Measurements from ENCODE around the gene IFNLR1.

The IFNLR1 gene

DNA sequence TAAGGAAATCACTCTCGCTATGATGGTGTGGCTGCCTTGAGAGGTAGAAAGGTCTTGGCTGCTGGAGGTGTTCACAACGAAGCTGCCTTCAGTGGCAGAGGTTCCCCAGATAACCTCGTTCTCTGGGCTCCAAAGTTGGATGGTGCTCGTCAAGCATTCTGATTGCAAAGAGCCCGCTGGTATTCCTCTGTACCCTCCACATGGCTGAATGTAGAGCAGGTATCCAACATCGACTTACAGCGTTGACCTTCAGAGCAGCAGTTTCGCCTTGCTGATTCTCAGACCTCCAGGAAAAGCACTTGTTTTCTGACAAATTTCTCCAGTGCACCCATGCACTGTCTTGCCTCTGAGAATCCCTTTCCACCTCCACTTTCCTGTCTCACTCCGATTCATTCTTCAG lies 39.9 kb downstream of the IFNLR1 start:
- no peak for DNase-seq

DNA sequence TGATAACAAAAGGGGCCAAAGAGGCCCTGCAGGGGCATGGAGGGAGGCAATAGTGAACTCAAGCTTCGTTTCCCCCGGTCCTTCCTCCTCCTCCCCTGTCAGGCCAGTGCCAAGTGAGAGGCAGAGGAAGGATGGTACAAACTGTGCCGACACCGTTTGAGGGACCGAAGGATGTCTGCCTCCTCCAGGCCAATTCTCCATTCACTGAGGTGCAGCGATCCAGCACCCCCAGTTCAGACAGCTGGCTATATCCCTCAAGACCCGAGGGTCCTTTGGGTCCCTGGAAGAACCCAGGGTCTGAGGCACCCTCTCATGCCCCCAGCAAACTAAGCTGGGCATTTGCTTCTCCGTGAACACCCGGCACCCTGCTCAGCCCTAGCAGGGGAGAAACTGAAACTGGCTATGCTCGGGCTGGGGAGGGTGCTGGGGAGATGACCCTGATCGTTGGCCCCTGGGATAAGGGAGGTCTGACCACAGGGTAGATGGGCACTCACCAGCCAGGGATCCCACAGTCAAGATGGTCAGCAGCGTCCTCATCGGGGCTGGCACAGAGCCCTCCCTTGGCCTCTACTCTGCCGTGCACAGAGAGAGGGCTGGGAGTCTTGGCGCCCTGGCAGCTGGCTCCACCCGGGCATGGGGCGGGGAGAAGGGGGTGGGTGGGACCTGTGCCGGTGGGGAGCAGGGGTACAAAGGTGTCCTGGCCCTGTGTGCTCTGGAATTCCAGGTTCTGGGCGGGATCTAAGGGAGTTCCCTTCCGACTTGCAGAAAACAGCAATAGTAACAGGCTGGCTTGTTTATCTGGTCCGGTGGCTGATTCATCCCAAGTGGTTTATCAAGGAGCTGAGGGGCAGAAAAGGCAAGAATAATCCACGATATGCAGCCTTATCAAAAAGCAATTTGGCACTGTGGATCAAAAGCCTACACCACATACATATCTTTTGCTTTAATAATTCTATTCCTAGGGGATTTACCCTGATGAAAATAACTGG lies 44.2 kb downstream of the IFNLR1 start, which contains the start of gene IL22RA1:
TSS of gene IL22RA1 (minus strand) at position 595 of the 989 bp plus-strand sequence. CDS start at position 537, 58 bp downstream.
- DNase-seq: no peak

DNA sequence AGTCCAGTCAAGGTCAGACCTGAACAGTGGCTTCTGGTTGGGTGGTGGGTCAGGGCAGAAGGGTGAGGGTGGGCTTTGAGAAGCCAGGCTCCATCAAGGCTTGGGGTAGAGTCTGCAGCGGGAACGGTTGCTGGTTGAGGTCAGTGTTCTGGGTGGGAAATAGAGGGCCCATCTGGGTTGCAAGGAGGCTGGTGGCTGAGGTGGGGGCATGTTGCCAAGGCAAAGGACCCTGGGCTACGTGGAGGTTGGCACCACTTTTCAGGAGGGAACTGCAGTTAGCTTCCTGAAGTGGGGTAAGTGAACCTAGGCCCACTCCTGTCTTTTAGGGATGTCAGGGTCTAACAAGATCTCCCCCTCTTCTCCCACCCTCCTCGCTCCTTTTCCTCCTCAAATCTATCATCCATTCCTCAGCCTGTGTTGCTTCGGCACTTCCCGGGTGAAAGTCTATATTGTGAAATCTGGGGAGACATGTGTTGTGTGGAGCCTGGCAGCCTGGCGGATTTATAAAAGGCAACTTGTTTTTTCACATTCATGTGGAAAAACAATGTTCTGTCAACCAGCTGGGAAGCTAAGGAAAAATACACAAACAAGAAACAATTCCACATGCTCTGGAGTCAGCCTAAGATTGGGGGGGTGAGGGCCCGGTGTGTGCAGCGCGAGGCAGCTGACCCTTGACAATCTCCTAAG lies 45.6 kb downstream of the IFNLR1 start:
- no peak for DNase-seq

DNA sequence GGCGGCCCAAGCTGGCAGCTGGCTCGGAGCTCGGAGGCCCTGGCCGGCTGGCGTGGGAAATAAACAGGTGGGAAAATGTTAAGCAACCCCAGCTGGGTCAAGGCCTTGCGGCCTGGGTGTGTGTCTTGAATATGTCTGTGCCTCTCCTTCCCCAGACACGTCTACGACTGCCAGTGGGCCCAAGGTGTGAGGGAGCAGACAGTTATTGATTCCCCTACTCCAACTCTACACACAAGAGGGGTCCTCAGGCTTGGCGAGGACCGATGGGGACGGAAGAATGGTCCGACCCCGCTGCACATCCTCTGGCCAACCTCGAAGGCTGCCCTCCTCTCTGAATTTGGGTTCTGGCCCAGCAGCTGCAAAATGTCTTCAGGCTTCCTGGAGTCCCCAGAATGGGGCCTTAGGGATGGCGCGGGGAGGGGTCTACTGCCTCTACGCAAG lies 46.3 kb downstream of the IFNLR1 start:
- no peak for DNase-seq

DNA sequence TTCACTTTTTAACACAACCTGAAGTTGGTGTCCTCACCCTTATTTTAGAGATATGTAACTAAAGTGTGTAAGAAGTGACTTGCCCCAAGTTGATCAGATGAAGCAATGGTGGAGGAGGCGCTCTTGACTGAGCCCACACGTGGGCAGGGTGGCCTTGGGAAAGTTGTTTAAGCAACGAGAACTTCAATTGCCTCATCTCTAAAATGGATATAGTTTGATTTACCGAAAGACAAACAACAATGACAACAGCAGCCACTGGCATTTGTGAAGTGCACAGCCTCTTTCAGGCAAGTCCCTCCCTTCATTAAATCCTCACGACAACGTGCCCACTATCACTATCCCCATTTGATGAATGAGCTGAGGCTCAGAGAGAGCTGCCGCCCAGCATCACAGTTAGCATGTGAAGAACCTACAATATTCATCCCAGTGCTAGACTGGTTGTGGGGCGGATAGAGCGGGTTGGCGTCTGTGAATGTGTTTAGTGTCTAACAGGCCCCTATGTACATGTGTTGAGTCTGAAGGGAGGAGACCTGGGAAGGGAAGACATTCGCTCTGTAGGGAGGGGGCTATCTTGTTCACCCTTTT lies 47.2 kb downstream of the IFNLR1 start:
- DNase-seq: no peak

DNA sequence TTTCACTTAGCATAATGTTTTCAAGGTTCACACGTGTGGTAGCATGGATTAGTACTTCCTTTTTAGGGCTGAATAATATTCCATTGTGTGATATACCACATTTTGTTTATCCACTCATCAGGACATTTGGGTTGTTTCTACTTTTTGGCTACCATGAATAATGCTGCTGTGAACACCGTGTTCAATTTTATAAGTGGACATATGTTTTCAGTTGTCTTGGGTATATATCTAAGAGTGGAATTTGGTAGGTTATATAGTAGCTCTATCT lies 47.9 kb downstream of the IFNLR1 start:
- DNase-seq: no peak

DNA sequence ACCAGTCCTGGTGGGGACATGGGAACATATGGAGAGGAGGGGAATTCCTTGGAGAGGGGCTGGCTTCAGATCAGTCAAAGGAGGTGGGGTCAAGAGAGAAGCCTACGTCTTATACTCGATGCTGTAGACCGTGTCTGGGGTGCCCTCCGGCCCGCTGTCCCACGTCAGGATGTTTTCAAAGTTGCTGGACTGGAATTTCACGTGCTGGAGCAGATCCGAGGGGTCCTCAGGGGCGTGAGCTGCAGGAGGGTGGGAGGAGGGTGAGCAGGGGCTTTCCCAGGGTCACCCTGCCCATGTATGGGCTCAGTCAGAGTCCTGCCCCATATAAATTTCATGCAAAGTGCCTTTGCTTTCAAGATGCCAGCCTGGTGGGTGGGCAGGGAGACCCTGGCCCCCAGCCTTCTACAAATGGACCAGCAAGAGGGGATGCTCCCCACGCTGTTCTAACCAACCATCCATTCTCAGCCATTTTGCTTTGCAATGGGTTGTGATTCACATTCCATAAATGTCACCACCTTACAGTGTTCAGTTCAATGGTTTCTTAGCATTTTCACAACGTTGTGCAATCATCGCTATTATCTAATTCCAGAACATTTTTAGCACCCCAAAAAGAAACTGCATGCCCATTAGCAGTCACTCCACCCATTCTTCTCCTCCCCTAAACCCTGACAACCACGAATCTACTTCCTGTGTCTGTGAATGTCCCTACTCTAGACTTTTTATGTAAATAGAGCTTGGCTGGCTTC lies 48.4 kb downstream of the IFNLR1 start:
- DNase-seq: no peak

DNA sequence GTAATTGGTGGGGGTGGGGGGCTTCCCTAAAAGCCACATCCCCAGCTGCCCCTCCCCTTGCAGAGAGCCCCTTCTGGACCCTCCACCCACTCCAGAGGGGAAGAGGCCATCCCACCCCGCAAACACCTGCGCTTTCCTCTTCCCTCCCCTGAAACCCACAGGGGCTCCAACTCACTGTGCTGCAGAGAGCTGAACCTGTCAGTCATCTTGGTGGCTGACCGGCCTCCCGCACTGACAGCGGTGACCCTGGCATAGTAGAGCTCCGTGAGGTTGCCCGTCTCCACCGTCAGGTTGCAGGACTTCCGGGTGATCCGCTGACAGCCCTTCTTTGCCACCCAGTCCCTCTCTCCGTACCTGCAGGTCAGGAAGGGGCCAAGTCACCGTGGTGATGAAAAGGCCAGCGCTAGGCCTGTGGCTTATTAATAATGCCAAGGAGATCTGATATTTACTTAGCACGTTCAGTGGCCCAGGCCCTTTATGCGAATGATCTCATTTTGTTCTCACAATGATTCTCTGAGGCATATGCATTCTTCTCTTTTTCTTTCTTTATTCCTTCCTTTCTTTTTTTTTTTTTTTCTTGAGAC lies 50.0 kb downstream of the IFNLR1 start:
- DNase-seq: no peak

DNA sequence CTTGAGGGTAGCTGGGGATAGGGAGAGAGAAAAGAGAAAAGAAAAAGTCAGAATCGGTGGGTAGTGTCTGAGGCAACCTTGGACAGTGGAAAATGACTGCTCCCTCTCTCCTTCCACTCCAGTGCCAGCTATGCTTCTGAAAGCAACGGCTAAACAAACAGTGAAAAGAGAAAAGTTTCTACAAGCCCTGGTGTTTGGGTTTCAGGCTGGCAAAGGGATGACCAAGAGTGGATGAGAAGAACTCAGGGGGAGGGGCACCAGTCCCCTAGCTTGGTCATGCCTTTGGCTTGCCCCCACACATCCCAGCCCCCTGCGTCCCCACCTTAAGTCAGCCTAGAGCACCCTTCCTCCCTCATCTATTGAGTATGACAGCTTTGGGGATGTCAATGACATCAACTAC lies 52.7 kb downstream of the IFNLR1 start:
- no peak for DNase-seq

DNA sequence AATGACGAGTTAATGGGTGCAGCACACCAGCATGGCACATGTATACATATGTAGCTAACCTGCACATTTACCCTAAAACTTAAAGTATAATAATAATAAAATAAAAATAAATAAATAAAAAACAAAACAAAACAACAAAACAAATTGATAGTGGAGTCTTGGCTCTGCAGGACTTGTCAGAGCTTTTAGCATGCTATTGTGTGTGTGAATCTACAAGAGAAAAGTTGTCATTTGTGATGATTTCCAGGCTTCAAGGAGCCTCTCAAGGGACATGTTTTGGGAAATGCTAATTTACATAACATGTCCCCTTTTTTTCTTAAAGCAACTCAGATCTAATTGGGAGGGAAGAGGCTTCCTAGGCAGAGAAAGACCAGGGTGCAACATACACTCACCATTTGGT lies 53.3 kb downstream of the IFNLR1 start:
- DNase-seq: no peak

DNA sequence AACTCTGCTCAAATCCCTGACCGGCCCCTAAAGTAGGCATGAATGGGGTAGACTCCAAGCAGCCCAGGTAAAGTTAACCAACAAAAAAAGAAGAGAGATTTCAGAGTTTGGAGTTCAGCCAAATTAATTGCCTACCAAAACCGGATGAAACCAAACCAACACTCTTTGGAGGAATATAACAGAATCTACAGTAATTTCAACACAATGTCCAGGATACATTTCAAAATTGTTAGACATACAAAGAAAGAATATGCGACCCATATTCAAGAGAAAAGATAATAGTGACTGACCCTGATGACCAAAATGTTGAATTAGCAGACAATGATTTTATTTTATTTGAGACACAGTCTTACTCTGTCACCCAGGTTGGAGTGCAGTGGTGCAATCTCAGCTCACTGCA lies 56.7 kb downstream of the IFNLR1 start:
- DNase-seq: no peak

DNA sequence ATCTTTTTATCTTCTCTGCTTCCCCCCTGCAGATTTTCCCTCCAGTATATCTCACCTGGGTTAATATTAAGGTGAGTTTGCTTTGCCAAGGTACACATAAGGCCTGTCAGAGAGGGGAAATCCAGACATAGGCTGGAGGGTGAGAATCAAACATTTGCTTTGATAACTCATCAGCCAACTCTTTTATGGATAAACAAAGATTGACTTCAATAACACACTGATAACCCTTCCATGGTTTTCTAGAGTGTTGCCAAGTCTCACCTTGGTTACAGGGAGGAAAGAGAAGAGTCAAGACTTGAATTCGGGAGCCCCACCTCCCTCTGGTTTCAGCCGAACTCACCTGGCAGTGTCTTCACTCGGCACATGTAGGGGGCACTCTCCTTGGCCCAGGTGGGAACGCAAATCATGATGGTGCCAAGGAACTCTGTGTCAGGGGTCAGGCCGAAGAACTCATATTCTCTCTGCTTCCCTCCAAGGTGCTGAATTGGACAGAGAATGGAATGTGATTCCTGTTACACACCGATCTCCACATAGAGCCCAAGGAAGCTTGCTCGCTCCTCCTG lies 59.2 kb downstream of the IFNLR1 start:
- DNase-seq: no peak

DNA sequence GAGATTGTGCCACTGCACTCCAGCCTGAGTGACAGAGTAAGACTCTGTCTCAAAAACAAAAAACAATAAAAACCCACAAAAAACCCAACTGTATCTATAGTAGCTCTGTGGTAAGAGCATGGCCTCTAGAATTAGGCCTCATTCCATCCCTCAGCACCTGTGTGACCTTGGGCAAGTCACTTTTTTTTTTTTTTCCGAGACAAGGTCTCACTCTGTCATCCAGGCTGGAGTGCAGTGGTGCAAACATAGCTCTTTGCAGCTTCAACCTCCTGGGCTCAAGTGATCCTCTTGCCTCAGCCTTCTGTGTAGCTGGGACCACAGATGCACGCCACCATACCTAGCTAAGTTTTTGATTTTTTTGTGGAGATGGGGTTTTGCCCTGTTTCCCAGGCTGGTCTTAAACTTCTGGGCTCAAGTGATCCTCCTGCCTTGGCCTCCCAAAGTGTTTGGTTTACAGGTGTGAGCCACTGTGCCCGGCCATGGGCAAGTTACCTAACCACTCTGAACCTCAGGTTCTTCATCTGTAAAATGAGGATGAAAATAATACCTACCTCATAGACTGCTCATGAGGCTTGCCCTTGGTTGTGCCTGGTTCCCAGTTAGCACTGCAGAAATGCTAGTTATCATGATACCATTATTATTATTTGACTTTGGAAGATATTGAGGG lies 59.8 kb downstream of the IFNLR1 start:
- DNase-seq: no peak

DNA sequence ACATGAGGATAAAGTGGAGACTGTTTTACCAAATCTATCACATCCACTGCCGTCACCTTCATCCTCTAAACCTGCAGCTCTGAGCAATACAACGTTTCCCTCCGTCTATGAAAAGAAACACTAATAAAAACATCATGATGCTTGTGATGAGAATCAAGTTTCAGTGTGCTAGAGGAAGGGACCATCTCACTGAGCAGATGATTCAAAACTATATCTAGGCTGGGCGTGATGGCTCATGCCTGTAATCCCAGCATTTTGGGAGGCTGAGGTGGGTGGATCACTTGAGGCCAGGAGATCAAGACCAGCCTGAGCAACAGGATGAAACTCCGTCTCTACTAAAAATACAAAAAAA lies 60.4 kb downstream of the IFNLR1 start:
- DNase-seq: no peak

DNA sequence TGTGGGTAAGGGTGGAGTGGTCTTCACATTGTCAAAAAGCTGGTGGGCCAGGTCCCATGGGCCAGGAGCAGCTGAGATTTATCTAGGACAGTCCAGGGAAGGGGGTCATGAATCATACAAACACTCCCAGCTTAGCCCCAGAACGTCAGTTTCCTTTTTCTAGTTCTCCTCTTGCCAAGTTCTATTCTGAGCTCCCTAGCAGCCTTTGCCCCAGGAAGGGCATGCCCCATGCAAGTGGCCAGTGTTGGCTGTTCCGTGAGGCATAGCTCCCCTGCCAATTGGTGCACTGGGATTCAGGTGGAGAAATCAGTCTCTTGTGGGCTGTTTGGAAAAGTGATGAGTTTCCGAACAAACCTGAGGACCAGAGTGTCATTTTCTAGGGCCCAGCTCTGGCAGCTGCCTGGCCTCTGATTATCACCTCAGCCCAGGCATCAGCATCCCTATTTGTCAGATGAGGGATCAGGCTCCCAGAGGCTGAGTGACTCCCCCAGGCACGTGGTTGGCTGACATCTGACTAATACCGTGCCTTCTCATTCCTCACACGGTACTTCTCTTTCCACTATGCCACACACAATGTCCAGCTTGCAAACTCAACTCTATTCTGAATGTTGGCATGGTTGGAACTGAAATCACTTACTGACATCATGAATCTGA lies 60.9 kb downstream of the IFNLR1 start:
- no peak for DNase-seq

DNA sequence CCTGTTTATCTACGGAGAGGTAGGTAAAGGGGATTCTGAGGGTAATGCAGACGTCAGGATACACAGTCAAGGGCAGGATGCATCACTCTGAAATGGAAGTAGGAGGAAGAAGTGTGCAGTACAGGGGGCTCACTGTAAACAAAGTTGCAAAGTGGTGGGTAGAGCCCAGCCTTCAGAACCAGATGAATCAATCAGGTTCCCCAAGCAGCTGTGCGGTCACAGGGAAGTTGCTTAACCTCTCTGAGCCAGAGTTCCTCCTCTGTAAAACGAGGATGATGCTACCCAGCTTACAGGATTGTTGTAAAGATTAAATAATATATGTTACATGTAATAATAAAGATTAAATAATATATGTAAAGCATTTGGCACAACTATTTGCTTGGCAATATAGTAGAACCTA lies 61.6 kb downstream of the IFNLR1 start:
- DNase-seq: no peak

DNA sequence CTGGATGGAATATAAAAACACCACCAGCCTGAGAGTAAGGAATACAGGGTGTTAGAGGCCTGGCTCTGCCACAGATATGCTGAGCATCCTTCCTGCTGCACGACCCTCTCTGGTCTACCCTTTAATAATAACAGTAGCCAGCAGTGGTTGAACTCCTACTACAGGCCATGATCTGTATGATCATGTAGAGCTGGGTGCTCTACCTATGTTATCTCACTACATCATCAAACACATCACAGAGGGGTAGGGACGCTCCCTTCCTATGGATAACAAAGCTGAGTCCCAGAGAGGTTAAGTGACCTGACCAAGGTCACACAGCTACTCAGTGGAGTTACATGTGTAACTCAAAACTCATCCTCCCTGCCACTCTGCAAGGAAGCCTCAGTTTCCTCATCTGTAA lies 62.1 kb downstream of the IFNLR1 start:
- DNase-seq: no peak

DNA sequence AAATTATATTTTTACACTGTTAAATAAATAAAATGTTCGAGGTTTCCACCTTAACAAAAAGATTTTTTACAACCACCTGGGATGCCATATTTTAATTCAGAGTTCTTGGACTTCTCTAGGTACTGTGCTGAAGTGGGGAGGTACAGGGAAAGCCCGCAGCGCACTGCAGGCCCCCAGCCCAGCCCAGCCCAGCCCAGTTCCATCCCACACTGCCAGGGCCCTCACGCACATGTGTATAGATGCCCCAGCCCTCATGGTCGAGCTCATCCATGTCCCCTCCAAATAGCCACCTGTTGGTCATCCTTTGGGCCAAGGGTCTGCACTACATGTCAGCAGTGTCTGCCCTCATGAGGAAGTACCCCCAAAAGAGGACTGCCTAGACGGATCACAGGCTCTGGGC lies 63.5 kb downstream of the IFNLR1 start:
- DNase-seq: no peak

DNA sequence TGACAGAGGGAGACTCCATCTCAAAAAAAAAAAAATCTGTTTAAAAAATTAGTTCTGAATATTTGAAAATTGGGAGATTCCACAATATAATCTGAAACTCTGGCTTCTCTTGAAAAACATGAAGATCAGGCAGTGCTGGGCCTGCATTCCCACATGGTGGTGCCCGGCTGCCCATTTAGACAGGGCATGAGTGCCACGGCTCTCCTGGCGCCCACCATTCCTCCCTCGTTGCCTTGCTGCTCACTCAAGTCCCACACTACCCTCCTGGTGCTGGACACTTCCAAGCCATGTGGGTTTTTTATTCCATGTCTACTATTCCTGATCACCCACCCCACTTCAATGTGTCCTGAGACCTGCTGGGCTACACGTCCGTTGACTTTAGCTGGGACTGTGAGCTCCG lies 64.3 kb downstream of the IFNLR1 start:
- no peak for DNase-seq

DNA sequence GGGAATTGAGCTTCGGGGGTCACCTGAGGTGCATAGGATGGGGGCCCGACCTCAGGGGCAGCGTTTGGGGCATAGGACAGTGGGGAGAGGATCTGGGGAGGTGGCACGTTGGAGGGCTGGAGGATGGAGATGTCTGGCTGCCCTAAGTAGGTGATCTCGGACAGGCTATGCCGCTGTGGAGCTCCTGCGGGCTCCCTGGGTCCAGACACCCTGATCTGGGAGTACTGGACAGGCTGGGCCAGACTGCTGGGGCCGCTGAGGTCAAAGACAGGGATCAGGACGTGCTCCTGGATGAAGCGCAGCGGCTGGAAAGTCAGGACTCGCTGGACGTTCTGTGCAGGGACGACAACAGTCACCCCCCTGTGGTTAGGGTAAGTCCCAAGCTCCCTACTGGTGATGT lies 65.7 kb downstream of the IFNLR1 start:
- no peak for DNase-seq

DNA sequence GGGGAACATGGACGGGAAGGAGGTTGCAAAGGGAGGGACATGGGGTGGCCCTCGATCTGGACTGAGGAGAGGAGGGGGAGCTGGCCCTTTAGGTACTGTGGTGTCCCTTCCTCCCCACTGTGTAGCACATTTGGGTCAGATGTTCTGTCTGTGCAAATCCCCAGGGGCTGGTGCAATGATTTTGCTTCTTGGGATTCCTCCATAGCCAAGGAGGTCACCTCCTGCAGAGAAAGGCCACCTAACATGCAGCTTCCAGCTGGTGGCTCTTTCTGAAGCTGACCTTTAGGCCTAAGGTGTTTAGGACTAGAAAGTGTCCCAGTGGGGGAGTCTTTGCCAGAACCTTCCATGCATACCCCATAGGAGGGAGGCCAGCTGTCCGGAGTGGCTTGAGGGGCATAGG lies 66.1 kb downstream of the IFNLR1 start:
- no peak for DNase-seq

All from activated effector memory CD4-positive, alpha-beta T cell treated with anti-CD3 and anti-CD28 coated beads, Interleukin-2, amount 50 U/mL, for 16 hours (primary cell).